KMS-11 (cell line): ENCODE results near the gene TERB2.

Source experiments
- H2AFZ ChIP-seq: fragments of 200-600 bp; sonication (generic); 2 replicates; pipeline ENCODE4 v1.6.1; 2016; ENCODE audit warnings: antibody characterized with exemption, mixed run types, low read depth
- H3K27ac ChIP-seq: fragments of 200-600 bp; sonication (generic); 2 replicates; pipeline ENCODE4 v1.6.1; 2016; ENCODE audit warnings: mild to moderate bottlenecking, mixed run types
- H3K27me3 ChIP-seq: fragments of 200-600 bp; sonication (generic); 2 replicates; pipeline ENCODE4 v1.6.1; 2017; ENCODE audit warnings: mild to moderate bottlenecking, low read depth, mixed run types, moderate library complexity; ENCODE audit not compliant: insufficient read depth
- H3K36me3 ChIP-seq: fragments of 200-600 bp; sonication (generic); 2 replicates; pipeline ENCODE4 v1.6.1; 2017; ENCODE audit warnings: mild to moderate bottlenecking, mixed run types; ENCODE audit not compliant: insufficient read depth
- H3K4me1 ChIP-seq: fragments of 200-600 bp; sonication (generic); 2 replicates; pipeline ENCODE4 v1.6.1; 2016; ENCODE audit warnings: mild to moderate bottlenecking, low read depth, mixed run types; ENCODE audit not compliant: poor library complexity, severe bottlenecking
- H3K4me2 ChIP-seq: fragments of 200-600 bp; sonication (generic); 2 replicates; pipeline ENCODE4 v1.7.0; 2016; ENCODE audit warnings: mild to moderate bottlenecking, mixed run types
- H3K4me3 ChIP-seq: fragments of 200-600 bp; sonication (generic); IDR thresholded peaks from 2 replicates; pipeline ENCODE4 v1.6.1; 2017; ENCODE audit warnings: low read depth, low read length, mixed read lengths; ENCODE audit not compliant: insufficient read depth
- H3K79me2 ChIP-seq: fragments of 200-600 bp; sonication (generic); 2 replicates; pipeline ENCODE4 v1.6.1; 2016; ENCODE audit warnings: low read depth, mixed run types; ENCODE audit not compliant: insufficient read depth
- H3K9ac ChIP-seq: fragments of 200-600 bp; sonication (generic); 2 replicates; pipeline ENCODE4 v1.6.1; 2016; ENCODE audit warnings: mild to moderate bottlenecking, mixed run types
- H4K20me1 ChIP-seq: fragments of 200-600 bp; sonication (generic); 2 replicates; pipeline ENCODE4 v1.6.1; 2016; ENCODE audit warnings: mild to moderate bottlenecking, mixed run types; ENCODE audit not compliant: insufficient read depth
- TF ChIP-seq, protein P1 (sequence below): fragments of 200-600 bp; sonication (generic); conservative IDR thresholded peaks from 2 replicates; pipeline ENCODE4 v1.6.1; 2017; ENCODE audit warnings: low read depth, mild to moderate bottlenecking, antibody characterized with exemption, low read length, moderate library complexity, mixed read lengths

TERB2 gene

DNA sequence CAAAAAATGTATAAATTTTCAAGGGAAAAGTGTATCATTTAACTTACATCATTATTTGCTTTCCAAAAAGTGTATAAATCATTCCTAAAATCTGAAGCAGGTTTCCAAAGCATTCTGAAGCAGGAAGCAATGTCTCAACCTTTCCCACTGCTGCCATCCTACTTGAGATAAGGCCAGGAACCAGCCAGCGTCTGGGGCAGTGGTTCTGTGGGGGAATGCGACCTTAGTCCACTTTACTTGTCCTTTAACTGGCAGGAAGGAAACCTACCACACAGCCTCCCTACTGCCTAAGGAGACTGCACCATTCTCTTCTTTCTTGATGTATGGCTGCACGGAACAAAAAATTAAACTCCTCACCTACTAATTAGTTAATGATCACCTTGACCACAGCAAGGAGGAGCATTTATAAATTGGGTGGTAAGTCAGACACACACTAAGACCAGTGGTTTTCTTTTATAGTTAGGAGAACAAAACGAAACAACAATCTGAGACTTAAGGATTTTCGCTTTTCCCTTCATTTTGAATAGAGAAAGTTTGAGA is 70.2 kb downstream of the TERB2 start:
- Histone ChIP-seq H3K36me3 (0 out of 2 replicates have a peak, but pooled peaks cover 5% of the 10 kb centered on the region), H3K4me2 (no peak overlapping the region), H2AFZ (no peak overlapping the region), H4K20me1 (no peaks in the 10 kb centered on the region), H3K4me3 (no peak overlapping the region), H3K9ac (no peak overlapping the region), H3K27ac (no peak overlapping the region), H3K79me2 (peaks cover 38% of the 10 kb centered on the region), H3K4me1 (peaks cover 22% of the 10 kb centered on the region), H3K27me3 (no peaks in the 10 kb centered on the region)
- TF ChIP-seq, protein P1, sequence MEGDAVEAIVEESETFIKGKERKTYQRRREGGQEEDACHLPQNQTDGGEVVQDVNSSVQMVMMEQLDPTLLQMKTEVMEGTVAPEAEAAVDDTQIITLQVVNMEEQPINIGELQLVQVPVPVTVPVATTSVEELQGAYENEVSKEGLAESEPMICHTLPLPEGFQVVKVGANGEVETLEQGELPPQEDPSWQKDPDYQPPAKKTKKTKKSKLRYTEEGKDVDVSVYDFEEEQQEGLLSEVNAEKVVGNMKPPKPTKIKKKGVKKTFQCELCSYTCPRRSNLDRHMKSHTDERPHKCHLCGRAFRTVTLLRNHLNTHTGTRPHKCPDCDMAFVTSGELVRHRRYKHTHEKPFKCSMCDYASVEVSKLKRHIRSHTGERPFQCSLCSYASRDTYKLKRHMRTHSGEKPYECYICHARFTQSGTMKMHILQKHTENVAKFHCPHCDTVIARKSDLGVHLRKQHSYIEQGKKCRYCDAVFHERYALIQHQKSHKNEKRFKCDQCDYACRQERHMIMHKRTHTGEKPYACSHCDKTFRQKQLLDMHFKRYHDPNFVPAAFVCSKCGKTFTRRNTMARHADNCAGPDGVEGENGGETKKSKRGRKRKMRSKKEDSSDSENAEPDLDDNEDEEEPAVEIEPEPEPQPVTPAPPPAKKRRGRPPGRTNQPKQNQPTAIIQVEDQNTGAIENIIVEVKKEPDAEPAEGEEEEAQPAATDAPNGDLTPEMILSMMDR = no peak

DNA sequence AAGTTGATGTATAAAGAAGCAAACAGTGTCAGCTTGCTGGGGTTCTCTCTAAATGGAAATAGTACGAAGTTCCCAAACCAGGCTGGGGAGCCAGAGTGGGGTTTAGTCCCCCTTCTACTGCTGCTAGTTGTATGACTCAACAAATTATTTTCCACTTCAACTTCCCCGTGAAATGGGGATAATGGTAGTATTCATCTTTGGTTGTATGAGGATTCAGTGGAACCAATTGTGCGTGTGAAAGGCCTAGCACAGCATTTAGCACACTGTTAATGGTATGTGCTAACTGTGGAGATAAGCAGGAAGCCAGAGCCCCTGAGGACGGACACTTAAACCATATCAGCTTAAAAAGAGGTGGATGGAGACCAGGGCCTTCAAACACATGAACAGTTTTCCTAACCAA is 70.7 kb downstream of the TERB2 start:
- 0 out of 2 replicates have a peak, but pooled peaks cover 5% of the 10 kb centered on the region for H3K36me3 ChIP-seq
- H3K27ac ChIP-seq = no peak overlapping the region
- no peak overlapping the region for H2AFZ ChIP-seq
- H3K27me3 ChIP-seq = no peaks in the 10 kb centered on the region
- peaks cover 38% of the 10 kb centered on the region for H3K79me2 ChIP-seq
- TF ChIP-seq, protein P1 = no peak
- H4K20me1 ChIP-seq = no peaks in the 10 kb centered on the region
- no peak overlapping the region for H3K4me2 ChIP-seq
- no peak overlapping the region for H3K9ac ChIP-seq
- no peak overlapping the region for H3K4me3 ChIP-seq
- H3K4me1 ChIP-seq = peaks cover 22% of the 10 kb centered on the region
